Breast epithelium (tissue), 4 donors: ENCODE results near the gene C1orf159. TPM values are rescaled to one million over a fixed set of nuclear protein-coding genes. Genes with fewer than 3 reads are reported as not detected.

Experiments
- DNase-seq, 2 donors: peaks; one replicate each; pipeline ENCODE4 v3.0.0-alpha.2; 2019; ENCODE audit warnings: low spot score in 2 of 2
- H3K27ac ChIP-seq, 2 donors: fragments of 200-600 bp; sonication (generic) in 1 of 2; one replicate each; pipeline ENCODE4 v1.5.1; 2016 to 2019; ENCODE audit warnings: mild to moderate bottlenecking in 1 of 2
- H3K27me3 ChIP-seq, 2 donors: fragments of 200-600 bp; sonication (generic) in 1 of 2; one replicate each; pipeline versions ENCODE4 v1.5.1 to v1.6.0; 2017 to 2019; ENCODE audit warnings: control low read depth in 1 of 2, mild to moderate bottlenecking in 1 of 2
- H3K36me3 ChIP-seq: fragments of 200-600 bp; one replicate; pipeline ENCODE4 v1.5.1; 2019
- H3K4me1 ChIP-seq, 2 donors: fragments of 200-600 bp; sonication (generic); one replicate each; pipeline ENCODE4 v1.5.1; 2016 to 2019; ENCODE audit warnings: control low read depth in 1 of 2
- H3K4me3 ChIP-seq, 3 donors: fragments of 200-600 bp; sonication (generic); 1 replicate in 2 of 3; 2 replicates in 1 of 3; pipeline ENCODE4 v1.5.1; 2016 to 2019; ENCODE audit warnings: mild to moderate bottlenecking in 3 of 3, moderate library complexity in 2 of 3
- H3K9me3 ChIP-seq, 2 donors: fragments of 200-600 bp; sonication (generic) in 1 of 2; one replicate each; pipeline ENCODE4 v1.5.1; 2016 to 2019; ENCODE audit warnings: control low read depth in 1 of 2
- POLR2A ChIP-seq: fragments of 450-650 bp; IDR thresholded peaks from one replicate; pipeline ENCODE4 v1.6.1; 2016; ENCODE audit warnings: antibody characterized with exemption, mild to moderate bottlenecking, moderate library complexity
- POLR2AphosphoS5 ChIP-seq, 3 donors: sonication (generic); formaldehyde crosslinking; IDR thresholded peaks; one replicate each; pipeline ENCODE4 v1.6.1; 2017; ENCODE audit warnings: antibody characterized with exemption in 3 of 3
- intact Hi-C: fragments of 100-400 bp; cut with DNase I; formaldehyde crosslinking; loops from one replicate; pipeline ENCODE4 v1.15.1; 2023; ENCODE audit warnings: low total_unique reads
- total RNA-seq, 3 donors: library from RNA; depleted of rRNA; stranded (reverse); fragments of >200 nt; gene quantifications; one replicate each; pipeline ENCODE4 v1.1.0, GENCODE V29; 2016
- TF ChIP-seq, protein P1 (sequence below), 3 donors: fragments of 450-650 bp; IDR thresholded peaks; one replicate each; pipeline ENCODE4 v1.5.1; 2016 to 2017; ENCODE audit warnings: antibody characterized with exemption in 3 of 3, mild to moderate bottlenecking in 3 of 3, moderate library complexity in 3 of 3

Gene C1orf159
- total RNA-seq, 3 donors from 2014 or later, result 6.9 to 24.0 (median 12.5) TPM

GRCh38 chr1:1071486-1072298 is 44.2 kb downstream of the C1orf159 start:
- Histone ChIP-seq H3K9me3 (no peaks in the 10 kb centered on the region), H3K27ac (peak overlapping the region in 1 of 2 donors; percentile 90), H3K4me3 (no peak overlapping the region), H3K36me3 (no peaks in the 10 kb centered on the region), H3K27me3 (peaks cover 0 to 7% of the 10 kb centered on the region in 2 donors), H3K4me1 (peaks cover 0 to 6% of the 10 kb centered on the region in 2 donors)
- DNase-seq, result no peak
- TF ChIP-seq POLR2A, result no peak
- TF ChIP-seq, protein P1, sequence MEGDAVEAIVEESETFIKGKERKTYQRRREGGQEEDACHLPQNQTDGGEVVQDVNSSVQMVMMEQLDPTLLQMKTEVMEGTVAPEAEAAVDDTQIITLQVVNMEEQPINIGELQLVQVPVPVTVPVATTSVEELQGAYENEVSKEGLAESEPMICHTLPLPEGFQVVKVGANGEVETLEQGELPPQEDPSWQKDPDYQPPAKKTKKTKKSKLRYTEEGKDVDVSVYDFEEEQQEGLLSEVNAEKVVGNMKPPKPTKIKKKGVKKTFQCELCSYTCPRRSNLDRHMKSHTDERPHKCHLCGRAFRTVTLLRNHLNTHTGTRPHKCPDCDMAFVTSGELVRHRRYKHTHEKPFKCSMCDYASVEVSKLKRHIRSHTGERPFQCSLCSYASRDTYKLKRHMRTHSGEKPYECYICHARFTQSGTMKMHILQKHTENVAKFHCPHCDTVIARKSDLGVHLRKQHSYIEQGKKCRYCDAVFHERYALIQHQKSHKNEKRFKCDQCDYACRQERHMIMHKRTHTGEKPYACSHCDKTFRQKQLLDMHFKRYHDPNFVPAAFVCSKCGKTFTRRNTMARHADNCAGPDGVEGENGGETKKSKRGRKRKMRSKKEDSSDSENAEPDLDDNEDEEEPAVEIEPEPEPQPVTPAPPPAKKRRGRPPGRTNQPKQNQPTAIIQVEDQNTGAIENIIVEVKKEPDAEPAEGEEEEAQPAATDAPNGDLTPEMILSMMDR (IDR thresholded peaks at IDR 0.05), result no peak
- no peak for TF ChIP-seq POLR2AphosphoS5 (IDR thresholded peaks at IDR 0.05)
- intact Hi-C loops, result no loop called here

DNA sequence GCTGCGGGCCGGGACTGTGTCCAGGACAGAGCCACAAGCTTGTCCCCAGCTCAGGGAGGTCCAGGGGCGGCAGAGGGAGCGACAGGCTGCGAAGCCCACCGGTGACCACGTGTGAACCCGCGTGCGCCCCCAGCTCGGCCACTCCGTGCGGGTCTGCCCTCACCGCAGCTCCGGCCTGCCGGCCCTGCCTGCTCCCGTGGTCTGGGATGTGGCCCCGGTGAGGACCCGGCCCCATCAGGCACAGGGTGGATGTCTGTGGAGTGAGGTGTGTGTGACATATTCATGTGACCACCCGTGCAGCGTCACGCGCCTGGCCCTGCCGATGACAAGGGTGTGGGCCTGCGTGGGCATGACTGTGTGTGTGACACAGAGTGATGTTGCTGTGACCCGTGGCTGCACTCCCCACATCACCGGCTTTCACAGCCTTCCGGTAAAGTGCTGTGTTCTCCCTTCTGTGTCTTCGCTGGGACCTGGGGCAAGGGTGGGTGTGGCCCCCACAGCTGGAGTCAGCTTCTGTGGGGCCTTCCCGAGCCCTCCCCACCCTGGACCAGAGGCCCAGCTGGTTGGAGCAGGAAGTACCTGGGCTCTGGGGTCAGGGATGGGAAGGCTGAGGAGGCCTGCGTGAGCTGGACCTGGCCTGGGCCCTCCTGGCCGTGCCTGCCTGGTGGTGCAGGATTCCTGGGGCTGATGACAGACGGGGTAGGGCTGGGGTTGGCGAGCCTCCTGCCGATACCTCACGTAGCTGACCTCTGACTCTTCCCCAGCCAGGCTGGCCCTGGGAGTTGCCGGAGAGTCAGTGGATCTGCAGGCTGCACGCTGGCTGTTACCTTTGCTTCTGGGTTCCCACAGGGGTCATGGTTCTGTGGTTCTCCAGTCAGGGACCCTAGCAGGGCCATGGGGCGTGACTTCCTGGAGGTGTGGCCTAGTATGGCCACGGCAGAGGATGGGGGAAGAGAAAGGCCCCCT is 45.9 kb downstream of the C1orf159 start:
- Histone ChIP-seq H3K4me3 (peak overlapping the region in 2 of 3 donors; percentile 56 to 72), H3K27me3 (peaks cover 0 to 4% of the 10 kb centered on the region in 2 donors), H3K4me1 (peaks cover 0 to 6% of the 10 kb centered on the region in 2 donors), H3K27ac (peak overlapping the region; percentile 71 to 75), H3K9me3 (no peaks in the 10 kb centered on the region), H3K36me3 (no peaks in the 10 kb centered on the region)
- intact Hi-C loops, result no loop called here
- no peak for DNase-seq
- TF ChIP-seq POLR2AphosphoS5 (IDR thresholded peaks at IDR 0.05), result no peak
- no peak for TF ChIP-seq POLR2A
- TF ChIP-seq, protein P1 (IDR thresholded peaks at IDR 0.05), result no peak

DNA sequence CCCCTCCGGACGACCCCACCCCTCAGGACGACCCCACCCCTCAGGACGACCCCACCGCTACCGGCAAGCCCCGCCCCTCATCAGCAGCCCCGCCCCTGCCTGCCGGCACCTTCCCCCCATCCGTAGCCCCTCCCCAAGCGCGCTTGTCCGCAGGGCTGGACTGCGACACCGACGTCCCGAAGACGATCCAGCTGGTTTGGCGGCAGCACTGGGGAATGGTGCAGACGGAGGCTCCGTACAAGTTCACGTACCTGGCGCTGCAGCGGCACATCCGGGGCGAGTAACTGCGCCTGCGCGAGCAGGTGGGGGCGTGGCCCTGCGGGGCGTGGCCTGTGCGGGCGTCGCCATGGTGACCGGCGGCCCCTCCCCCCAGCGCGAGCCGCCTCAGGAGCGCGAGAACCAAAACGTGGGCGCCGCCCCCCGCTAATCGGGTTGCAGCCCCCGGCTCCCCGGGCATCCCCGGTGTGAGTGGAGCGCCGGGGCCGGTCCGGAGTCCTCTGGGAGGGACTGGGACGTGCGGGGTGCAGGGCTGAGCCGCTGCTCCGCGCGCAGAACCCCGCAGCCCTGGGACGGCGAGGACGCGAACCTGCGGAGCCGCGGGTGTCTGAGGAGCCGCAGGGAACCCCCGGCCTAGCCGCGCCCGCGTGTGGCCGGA is 46.7 kb downstream of the C1orf159 start:
- H3K4me3 ChIP-seq, result peak overlapping the region; percentile 26 to 72 (median 56)
- H3K27ac ChIP-seq, result peak overlapping the region; percentile 71 to 75
- H3K36me3 ChIP-seq, result no peaks in the 10 kb centered on the region
- peaks cover 0 to 3% of the 10 kb centered on the region in 2 donors for H3K27me3 ChIP-seq
- no peaks in the 10 kb centered on the region for H3K9me3 ChIP-seq
- TF ChIP-seq POLR2A, result no peak
- TF ChIP-seq POLR2AphosphoS5 (IDR thresholded peaks at IDR 0.05), result peak in 1 of 3 donors; percentile 22
- H3K4me1 ChIP-seq, result peaks cover 1 to 8% of the 10 kb centered on the region in 2 donors
- peak; percentile 65 to 86 for DNase-seq
- intact Hi-C loops, result no loop called here

GRCh38 chr1:1068517-1069055 is 47.3 kb downstream of the C1orf159 start:
- Histone ChIP-seq H3K27me3 (peaks cover 0 to 3% of the 10 kb centered on the region in 2 donors), H3K36me3 (no peaks in the 10 kb centered on the region), H3K4me3 (peak overlapping the region; percentile 26 to 72 (median 56)), H3K4me1 (peaks cover 6 to 12% of the 10 kb centered on the region in 2 donors), H3K27ac (peak overlapping the region; percentile 71 to 75), H3K9me3 (no peaks in the 10 kb centered on the region)
- intact Hi-C loops, result no loop called here
- TF ChIP-seq, protein P1 (IDR thresholded peaks at IDR 0.05), result no peak
- no peak for TF ChIP-seq POLR2A
- no peak for TF ChIP-seq POLR2AphosphoS5 (IDR thresholded peaks at IDR 0.05)
- peak in 1 of 2 donors; percentile 56 for DNase-seq
